Activated CD8-positive, alpha-beta memory T cell treated with anti-CD3 and anti-CD28 coated beads, Interleukin-2, amount 50 U/mL, for 4 hours (primary cell): ENCODE data around the gene IRAK1.
"Not testable (repeated sequence)": the region's sequence is repeated elsewhere in the genome, so short reads cannot be mapped to it uniquely, and the experiment has no call there.

ENCODE experiments used
- DNase-seq: peaks from one replicate; pipeline ENCODE4 v3.0.0-alpha.2; 2020

Gene IRAK1

DNA sequence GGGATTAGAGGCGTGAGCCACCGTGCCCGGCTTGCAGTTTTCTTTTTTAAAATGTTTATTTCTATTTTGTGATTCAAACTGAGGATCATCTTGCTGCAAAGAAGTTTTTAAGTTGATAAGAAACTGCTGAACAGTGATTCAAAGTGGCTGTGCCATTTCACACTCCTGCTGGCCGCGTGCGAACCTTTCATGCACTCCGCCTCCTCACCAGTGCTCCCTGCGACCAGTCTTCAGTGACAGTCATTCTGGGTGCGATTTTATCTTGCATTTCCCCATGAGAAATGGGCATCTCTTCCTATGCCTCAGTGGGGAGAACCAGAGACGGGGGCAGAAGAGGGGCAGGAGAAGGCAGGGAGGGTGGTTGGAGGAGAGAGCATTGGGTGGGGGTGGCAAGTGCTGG lies 25.7 kb downstream of the IRAK1 start:
- DNase-seq: no peak

DNA sequence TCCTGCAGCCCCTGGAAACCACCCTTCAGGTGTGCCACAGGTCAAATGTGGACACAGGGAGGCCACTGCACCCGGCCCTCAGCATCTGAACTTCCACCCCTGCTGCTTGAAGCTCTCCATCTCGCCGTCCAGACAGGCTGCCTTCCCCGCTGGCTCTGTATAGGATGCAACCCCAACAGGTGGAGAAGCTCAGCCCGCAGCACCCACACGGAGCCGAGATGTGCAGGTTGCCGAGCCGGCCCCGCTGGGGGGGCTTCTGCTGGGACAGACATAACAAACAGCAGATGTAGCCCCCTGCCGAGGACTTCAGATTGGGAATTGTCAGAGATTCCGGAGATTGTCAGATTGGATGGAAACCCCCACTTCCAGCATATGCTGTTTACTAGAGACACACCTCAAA lies 26.6 kb downstream of the IRAK1 start:
- DNase-seq: no peak

DNA sequence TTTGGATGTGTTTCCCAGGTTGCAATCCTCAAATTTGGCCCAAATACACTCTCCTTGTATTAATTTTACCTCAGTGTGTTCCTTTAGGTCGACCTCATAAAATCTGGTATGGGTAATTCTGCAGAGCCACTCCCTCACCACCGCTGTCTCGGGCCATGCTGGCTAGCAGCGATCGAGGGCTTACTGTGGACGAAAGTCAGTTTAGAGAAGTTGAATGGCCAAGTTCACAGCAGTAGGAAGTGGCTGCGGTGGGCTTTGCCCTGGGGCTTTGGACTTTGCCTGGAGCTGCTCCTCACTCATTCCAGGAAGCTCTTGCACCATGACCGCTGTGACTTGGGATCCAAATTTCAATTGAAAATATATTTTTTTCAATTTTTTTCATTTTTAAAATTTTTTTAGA lies 27.5 kb downstream of the IRAK1 start:
- no peak for DNase-seq

DNA sequence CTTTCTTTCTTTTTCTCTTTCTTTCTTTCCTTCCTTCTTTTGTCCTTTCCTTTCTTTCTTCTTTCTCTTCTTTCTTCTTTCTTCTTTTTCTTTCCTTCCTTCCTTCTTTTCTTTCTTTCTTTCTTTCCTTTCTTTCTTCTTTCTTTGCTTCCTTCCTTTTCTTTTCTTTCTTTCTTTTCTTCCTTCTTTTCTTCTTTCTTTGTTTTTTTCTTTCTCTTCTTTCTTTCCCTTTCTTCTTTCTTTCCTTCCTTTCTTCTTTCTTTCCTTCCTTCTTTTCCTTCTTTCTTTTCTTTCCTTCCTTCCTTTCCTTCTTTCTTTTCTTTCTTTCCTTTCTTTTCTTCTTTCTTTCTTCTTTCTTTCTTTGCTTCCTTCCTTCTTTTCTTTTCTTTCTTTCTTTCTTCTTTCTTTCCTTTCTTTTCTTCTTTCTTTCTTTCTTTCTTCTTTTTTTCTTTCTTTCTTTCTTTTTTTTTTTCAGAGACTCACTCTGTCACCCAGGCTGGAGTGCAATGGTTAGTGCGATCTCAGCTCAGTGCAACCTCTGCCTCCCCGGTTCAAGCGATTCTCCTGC lies 28.6 kb downstream of the IRAK1 start:
- no peak for DNase-seq

DNA sequence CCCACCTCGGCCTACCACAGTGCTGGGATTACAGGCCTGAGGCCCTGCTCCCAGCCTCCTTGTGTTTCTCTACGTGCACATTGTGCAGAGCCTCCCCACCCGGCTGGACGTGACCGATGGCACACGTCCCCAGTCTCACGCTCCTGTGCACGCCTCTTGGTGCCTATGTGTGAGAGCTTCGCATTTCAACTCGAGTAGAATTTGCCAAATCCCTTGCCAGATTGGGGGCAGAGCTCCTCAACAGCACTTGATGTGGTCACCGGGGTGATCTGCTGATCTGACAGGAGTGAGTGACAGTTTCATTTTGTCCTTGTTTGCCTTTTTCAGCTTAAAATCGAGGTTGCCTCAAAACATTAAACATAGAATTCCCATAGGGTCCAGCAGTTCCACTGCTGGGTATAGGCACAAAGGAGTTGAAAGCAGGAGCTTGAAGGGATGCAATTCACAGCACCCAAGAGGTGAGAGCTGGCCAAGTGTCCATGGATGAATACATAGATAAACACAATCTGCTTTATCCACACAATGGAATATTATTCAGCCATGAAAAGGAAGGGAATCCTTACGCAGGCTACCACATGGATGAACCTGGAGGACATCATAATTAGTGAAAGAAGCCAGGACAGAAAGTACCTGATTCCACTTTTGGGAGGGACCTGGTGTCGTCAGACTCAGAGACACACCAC lies 29.6 kb downstream of the IRAK1 start:
- no peak for DNase-seq

DNA sequence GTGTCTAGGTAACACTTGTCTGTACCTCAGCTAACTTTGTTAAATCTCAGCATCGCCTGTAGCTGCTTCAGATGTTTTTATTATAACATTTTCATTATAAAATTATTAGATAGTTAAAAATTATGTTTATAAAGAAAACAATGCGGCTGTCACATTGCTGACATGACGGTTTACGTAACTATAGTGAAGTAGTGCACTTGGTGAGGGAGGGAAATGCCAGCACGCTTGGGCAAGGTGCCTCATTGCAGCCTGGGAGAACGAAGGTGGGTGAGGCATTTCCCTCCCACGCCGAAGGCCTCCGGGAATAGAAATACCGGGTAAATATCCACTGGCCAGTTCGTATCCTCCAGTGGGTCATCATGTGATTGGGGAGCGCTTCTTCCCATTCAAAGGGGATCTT lies 31.2 kb downstream of the IRAK1 start:
- no peak for DNase-seq

DNA sequence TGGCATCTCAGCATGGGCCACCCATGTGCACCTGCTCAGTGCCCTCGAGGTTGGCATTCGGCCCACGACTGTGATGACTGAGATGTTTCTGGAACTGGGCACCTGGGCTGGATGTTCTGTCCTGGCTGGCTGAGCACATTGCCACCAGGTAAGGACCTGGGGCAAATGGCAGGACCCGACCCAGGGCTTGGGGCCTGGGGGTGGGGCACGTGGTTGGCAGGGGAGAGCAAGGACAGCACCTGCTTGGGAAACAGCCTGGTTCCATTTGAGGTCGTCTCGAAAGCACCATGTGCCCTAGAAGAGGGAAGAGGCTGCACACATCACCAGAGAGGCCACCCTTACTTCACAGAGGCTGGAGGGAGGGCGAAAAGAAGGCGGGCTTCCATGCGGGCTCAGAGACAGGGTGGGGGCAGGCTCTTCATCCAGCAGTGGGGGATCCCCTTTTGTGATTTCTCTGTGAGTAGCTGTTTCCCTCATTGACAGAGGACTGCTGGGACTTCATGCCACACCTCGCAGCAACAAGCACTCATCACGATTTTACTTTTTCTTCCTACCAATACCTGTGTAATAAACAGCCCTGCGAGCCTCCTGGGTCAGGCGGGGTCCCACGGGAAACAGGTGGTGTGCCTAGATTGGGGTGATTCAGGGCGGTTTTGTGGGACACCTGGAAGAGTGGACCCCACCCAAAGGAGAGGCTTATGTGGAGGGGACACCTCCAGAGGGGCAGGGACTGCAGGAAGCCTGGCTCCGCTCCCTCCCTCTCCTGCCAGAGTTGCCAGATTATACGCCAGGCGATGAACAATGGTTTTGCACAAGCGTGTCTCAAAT lies 35.1 kb downstream of the IRAK1 start:
- DNase-seq: peak; percentile 38

DNA sequence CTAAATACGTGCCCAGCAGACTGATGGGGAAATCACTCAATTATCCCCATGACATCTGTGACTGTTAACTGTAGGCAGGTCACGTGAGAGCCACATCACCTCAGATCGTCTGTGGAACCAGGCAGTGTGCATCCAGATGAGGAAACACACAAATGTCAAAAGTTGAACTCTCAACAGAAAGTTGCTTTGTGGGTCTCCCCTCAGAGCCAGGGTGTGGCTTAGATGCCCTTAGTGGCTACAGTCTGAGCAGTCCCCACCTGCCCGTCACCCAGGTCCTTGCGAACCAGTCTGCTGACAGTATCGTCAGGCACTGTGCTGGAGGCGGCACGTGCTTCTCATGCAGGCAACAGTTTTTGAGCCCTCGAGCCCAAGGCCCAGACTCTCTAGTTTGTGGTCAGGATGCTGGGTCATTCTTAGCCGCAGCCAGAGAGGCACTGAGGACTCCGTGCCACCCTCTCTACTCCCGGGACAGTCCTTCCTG lies 36.3 kb downstream of the IRAK1 start:
- DNase-seq: no peak

DNA sequence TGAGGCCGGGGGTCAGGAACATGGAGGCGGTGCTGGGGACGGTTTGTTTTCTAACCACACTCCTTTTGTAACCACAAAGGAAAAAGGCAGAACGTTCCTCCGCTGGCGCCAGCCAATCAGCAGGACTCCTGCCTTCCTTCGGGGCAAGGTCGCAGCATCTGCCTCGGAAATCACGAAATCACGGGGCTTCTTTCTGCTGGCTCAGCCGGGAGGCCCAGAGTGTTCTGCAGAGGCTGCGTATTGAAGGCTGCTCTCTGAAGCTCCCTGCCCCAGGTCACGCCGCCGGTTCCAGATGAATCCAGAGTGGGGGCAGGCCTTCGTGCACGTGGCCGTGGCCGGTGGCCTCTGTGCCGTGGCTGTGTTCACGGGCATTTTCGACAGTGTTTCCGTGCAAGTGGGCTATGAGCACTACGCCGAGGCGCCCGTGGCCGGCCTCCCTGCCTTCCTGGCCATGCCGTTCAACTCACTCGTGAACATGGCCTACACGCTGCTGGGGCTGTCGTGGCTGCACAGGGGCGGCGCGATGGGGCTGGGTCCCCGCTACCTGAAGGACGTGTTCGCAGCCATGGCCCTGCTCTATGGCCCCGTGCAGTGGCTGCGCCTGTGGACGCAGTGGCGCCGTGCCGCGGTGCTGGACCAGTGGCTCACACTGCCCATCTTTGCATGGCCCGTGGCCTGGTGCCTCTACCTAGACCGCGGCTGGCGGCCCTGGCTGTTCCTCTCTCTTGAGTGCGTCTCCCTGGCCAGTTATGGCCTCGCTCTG lies 37.8 kb downstream of the IRAK1 start:
- DNase-seq: peak; percentile 48

DNA sequence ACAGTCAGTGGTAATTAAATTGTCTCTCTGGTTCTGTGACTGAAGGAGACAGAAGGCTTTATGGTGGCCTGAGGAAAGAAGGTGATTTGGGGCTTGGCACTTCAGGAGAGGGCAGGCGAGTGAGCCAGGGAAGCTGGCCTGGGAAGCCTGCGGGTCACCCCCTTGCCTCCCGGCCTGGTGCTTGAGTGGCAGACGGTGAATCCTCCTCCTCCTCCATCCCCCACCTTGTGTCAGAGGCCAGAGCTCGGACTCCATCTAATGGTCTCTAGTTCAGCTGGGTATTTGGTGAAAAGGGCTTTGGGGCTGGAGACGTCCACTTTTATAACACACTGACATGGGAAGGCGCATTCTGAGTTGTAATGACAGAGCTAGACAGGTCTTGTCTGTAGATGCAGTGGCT lies 38.5 kb downstream of the IRAK1 start:
- DNase-seq: no peak

DNA sequence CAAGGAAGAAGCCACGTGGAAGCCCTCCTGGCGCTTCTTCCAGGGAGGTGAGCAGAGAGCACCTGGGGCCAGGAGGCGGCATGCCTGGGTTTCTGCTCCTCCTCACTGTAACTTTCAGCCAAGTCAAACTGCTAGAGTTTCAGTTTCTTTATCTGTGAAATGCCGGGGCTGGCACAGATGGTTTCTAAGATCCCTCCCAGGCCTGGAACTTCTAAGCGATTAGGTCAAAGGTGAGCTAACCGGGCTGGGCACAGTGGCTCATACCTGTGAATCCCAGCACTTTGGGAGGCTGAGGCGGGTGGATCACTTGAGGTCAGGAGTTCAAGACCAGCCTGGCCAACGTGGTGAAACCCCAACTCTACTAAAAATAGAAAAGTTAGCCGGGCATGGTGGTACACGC lies 39.3 kb downstream of the IRAK1 start:
- DNase-seq: not testable (repeated sequence)

DNA sequence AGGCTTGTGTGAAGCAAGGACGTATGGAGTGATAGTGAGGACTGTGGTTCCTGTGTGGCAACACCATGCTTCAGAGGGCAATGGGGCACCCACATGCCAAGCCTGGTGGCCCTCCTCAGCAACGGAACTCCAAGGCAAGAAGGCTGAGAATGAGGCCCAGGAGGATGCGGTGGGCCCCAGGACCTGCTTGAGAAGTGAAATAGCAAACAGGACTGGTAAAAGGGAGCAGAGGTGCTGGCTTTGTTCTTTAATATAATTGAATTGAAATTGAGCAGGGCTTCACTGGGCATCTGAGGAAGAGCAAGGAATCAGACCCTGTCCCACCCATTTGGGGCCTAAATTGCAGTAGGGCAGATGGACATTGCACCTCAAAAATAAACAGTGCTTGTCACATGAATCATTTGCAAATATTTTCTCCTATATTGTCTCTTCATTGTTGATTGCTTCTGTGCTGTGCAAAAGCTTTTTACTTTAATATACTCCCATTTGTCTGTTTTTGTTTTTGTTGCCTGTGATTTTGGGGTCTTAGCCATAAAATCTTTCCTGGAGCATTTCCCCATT lies 44.9 kb downstream of the IRAK1 start:
- no peak for DNase-seq

DNA sequence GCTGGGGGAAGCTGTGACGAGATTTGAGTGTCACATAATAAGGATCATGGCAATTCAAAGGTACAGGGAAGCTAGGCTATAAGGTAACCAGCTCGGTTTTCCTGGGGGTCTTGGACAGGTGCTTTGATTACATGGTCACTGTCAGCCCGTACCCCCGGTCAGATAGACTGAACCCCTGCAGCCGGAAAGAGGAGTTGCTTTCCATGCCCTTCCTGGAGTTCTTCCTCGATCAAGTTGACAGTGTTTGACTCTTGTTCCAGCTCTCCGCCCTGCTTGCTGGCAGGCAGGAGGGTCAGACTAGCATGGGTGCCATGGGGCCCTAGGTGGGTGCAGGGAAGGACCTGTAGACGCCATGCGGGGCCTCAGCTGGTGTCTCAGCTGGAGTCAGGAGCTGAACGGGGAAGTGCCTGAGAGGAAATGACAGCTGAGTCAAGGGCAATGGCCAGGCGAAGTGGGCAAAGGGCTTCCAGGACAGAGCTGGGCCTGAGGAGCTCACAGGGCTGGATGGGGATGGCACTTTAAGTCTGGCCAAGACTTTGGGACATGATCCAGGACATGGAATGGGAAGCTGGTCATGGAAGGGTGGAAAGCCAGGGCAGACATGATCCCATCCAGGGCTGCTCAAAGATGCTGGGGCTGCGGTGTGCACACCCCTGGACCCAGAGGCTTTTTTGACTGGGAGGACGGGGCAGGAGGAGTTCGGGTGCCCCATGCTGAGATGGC lies 45.5 kb downstream of the IRAK1 start:
- DNase-seq: no peak

DNA sequence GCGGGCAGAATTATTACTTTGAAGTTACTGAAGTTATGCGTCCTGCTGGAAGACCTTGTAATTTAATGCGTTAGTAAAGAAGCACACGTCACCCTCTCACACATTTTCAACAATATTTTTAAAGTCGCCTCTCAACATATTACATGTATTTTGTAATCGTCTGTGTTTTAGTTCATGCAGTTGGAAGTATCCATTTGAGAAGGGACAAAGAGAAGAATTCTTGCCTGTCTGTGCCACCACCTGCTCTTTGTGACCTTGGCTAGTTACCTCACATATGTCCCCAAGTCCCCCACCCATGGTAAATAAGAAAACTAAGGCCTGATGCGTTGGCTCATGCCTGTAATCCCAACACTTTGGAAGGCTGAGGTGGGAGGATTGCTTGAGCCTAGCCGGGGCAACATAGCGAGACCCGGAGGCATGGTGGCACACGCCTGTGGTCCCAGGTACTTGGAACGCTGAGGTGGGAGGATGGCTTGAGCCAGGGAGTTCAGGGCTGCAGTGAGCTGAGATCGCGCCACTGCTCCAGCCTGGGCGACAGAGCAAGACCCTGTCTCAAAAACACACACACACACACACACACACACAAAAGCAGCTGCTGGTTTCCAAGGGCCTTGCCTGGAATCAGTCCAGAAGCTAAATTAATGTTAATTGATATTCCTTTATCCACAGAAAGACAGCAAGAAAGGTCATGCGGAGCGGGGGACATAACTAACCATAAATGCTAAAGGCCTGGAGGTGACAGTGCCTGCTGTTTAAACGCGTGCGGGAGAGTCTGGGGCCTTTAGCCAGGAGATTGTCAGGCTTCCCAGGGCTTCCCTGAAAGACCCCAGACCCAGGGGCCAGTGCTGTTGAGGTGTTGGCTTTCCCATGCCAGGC lies 46.3 kb downstream of the IRAK1 start:
- no peak for DNase-seq

DNA sequence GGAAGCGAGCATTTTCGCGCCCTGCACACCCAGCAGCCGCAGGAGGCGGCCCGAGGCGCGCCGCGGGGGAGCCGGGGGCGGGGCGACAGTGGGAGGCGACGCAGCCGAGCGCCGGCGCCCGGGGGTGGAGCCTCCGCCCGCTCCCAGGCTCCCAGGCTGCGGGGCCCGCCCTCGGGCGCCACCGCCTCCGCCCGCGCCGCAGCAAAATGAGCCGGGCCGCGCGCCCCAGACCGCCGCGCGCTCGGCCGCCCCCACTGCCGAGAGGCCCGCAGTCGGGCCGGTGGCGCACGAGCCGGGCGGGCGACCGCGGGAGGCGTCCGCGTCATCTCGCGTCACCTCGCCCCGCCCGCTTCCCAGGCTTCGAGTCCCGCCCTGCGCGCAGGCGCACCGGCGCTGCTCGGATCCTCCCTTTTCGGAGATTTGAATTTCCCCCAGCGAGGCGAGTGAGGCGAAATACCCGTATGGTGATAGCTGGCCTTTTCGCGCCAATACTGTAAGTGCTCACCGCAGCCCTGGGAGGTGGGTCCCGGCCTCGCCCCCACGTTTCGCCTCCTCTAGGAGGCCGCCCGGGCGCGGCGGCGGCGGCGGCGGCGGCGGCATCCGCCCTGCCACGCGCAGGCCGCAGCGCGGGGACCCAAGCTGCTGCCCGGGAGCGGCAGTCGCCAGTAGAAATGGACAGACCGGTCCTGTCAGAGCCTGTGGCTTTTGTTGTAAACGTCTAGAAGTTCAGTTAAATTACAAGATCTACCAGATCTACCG lies 47.2 kb downstream of the IRAK1 start, which contains the start of gene TMEM187:
TSS of gene TMEM187 (plus strand) at position 387 of the 759 bp plus-strand sequence. CDS start 9,309 bp downstream, outside the sequence.
- peak; percentile 89 for DNase-seq

DNA sequence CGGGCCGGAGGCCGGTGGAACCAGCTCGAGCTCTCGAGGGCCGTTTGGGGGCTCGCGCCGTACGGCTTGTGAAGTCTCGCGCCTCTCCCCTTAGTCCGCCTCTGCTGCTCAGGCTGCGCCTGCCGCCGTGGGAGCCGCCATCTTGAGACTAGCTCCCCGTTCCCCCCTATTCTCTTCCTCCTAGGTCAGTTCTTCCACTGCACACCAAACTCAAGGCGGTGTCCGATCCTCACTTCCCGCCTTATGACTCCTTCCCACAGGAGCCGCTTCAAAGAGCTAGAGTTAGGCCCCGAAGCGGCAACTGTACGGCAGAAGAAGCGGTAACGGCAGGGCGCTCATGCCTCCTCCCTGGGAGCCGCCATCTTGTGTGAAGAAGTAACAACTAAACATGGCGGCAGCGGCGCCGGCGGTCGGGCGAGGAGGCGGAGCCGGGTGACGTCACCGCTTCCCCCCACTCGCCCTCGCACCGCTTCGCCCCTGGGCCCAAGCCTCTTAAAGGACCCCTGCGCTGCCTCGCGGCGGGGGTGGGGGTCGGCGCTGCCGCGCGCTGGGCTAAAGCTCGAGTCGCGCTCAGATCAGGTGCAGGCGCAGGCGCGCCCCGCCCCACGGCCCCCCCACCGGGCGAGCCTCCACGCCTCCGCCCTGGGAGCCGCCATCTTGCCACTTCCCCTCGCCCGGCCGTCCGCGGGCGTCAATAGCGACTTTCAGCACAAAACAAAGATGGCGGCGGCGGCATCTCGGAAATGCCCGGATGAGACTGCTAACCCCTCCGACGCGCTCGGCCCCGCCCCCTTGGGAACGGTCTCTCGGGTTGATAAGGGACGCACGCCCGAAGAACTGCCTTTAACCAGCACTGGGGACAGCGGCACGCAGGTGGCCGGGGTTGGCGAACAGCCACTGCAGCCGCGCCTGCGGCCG lies 48.0 kb downstream of the IRAK1 start, which contains the start of gene HCFC1:
TSS of gene HCFC1 (minus strand) at position 369 of the 918 bp plus-strand sequence. CDS start 978 bp downstream, outside the sequence.
- DNase-seq: peak; percentile 92

DNA sequence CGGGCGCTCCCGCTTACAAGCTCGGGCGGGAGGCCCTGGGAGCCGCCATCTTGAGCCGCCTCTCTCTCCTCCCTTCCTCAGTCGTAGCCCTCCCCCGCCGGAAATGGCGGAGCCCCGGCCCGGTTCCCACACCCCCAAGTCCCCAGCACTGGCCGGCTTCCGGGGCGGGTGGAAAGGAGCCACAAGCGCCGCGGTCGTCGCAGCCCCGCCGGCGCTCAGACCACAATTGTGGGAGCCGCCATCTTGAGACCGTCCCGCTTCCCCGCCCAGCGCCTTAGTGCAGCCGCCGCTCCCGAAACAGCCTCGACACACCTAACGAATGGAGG lies 48.6 kb downstream of the IRAK1 start:
- peak; percentile 91 for DNase-seq

DNA sequence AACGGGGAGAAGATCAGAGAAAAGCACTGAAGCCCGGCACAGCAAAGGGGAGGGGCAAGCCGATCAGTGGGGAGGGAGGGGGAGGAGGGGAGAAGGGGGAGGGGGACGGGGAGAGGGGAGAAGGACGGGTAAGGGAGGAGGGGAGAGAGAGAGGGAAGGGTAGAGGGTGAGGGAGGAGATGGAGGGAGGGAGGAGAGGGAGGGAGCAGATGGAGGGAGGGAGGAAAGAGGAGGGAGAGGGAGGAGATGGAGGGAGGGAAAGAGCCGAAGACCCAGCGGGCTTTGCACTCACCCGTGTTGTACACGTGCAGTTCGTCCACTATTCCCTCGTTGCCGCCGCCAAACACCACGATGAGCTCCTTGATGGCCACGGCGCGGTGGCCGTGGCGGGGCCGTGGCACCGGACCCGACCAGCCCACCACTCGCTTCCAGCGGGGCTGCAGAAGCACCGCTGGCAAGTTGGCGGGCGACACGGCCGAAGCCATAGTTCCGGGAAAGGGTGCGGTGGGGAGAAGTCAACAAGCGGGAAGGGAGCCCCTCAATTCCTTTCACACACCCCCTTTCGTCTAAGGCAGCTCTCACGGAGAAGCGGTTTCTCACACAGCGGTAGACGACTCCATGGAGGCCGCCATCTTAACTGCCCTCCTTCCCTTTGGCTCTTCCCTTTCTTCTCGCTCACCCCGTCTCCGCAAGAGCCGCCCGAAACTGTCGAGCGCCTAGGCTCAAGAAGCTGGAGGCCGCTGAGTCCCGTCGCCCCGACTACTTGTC lies 49.2 kb downstream of the IRAK1 start:
- DNase-seq: no peak
